Large intestine (tissue), 3 donors: ENCODE measurements around the gene SFN. TPM values are rescaled to one million over a fixed set of nuclear protein-coding genes. Genes with fewer than 3 reads are reported as not detected.
A peak's percentile ranks its signal among the peaks of the same experiment; 100 is the strongest.
"Not testable (repeated sequence)": the region's sequence is repeated elsewhere in the genome, so short reads cannot be mapped to it uniquely, and the experiment has no call there.

ENCODE experiments used
- DNase-seq, 2 donors: peaks; one replicate each; pipeline versions ENCODE4 v3.0.0 to v3.0.0-alpha.2; 2013
- H3K27ac ChIP-seq: one replicate; pipeline ENCODE4 v1.5.1; 2013; ENCODE audit warnings: low read length
- H3K27me3 ChIP-seq: 2 replicates; pipeline ENCODE4 v1.6.1; 2013; ENCODE audit warnings: low read length; ENCODE audit not compliant: control insufficient read depth, insufficient read depth
- H3K36me3 ChIP-seq: 2 replicates; pipeline ENCODE4 v1.6.1; 2013; ENCODE audit warnings: low read length; ENCODE audit not compliant: control insufficient read depth, insufficient read depth
- H3K4me1 ChIP-seq: one replicate; pipeline ENCODE4 v1.6.1; 2013; ENCODE audit warnings: low read length; ENCODE audit not compliant: control insufficient read depth, insufficient read depth
- H3K4me3 ChIP-seq: one replicate; pipeline ENCODE4 v1.5.1; 2013; ENCODE audit warnings: low read length
- H3K9me3 ChIP-seq: one replicate; pipeline ENCODE4 v1.6.1; 2013; ENCODE audit warnings: mild to moderate bottlenecking, low read depth, low read length, moderate library complexity; ENCODE audit not compliant: control insufficient read depth
- WGBS: methylation state at CpG from one replicate; pipeline ENCODE4 v1.1.5; 2013; ENCODE audit warnings: low lambda C conversion rate; ENCODE audit not compliant: insufficient coverage; 5-methylcytosine and 5-hydroxymethylcytosine counted together
- polyA plus RNA-seq: library from polyadenylated mRNA; unstranded; fragments of 120-200 nt; gene quantifications from one replicate; pipeline ENCODE4 v1.2.1, GENCODE V29; 2013

The SFN gene
- polyA plus RNA-seq, 1 donor, result 6.9 TPM

DNA sequence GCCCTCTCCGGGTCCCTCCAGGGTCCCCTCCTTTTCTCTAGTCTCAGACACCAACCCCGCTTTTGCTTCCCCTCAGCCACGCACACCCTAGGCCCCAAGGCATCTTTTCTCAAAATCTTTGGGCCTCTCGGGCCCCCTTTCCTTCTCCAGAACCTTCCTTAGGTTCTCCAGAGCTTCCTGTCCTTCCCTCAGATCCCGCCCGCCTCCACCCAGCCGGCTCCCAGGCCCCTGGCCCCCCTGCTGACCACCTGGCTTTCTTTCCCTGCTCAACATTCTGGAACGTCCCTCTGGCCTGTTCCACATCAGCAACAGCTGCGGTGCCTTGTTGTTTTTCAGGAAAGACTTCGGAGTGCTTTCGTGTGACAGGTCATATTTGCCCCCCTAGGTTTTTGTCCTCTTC is 35.3 kb upstream of the SFN start:
- Histone ChIP-seq H3K36me3 (peaks cover 13% of the 10 kb centered on the region), H3K9me3 (no peaks in the 10 kb centered on the region), H3K27me3 (no peaks in the 10 kb centered on the region), H3K4me1 (peaks cover 15% of the 10 kb centered on the region), H3K4me3 (peak overlapping the region; percentile 64), H3K27ac (no peak overlapping the region)
- WGBS, result 40% methylated on average over 3 of the region's 11 CpGs
- no peak for DNase-seq

DNA sequence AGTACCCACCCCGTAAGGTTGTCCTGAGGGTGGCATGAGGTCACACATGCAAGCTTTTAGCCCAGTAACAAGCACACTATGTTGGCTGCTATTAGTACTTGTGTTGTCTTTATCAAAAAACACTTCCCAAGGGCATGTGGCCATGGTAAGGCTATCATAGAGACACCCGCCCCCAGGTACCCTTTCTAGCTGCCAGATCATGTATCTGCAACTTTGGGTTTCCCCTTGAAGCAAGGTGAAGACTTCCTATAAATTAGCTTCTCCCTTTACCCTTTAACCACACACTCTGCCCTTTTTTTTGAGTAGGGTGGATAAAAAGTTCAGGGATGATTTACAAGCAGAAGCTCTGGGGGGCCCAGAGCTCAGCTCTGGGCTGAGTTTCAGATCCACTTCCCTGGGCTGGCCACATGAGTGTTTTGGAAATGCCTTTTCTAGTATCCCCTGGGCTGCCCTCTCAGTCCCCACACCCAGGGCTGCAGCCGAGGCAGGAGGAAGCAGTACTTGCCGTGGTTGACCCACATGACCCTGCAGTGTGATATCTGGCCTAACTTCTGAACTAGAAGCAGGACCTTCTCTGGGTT is 34.4 kb upstream of the SFN start:
- Histone ChIP-seq H3K27ac (no peak overlapping the region), H3K4me1 (peaks cover 15% of the 10 kb centered on the region), H3K9me3 (no peaks in the 10 kb centered on the region), H3K27me3 (no peaks in the 10 kb centered on the region), H3K4me3 (no peak overlapping the region), H3K36me3 (peaks cover 20% of the 10 kb centered on the region)
- 60% methylated on average over 1 of the region's 4 CpGs for WGBS
- DNase-seq, result no peak

DNA sequence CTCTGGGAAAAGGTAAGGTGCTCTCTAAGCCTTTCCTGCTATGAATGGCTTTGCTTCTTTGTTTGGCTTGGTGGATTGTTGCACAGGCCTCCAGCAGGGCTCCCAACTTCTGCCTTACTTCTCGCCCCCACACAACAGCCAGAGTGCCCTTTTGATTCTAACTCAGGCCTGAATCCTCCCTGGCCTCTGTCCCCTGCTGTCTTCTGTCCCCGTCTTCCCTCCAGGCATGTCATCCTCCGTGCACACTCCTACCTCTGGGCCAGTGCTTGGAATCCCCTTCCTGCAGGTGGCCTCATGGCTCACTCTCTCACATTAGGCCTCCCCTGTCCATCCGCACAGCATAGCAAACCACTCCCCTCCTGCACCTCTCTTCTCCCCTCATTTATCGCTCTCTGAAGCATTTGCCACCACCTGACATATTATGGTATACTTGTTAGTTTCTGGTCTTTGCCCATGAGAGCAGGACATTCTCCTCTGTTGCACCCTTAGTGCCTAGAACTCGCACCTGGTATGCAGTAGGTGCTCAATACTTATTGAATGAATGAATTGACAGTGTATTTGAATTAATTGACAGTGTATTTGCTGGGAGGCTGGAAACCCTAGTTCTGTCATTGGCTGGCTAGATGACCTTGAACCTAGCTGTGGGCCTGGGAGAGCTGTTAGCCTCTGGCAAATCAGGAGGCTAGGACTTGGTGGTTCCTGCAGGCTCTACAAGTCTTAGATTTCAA is 33.6 kb upstream of the SFN start:
- H3K36me3 ChIP-seq, result peaks cover 27% of the 10 kb centered on the region
- no peaks in the 10 kb centered on the region for H3K27me3 ChIP-seq
- H3K9me3 ChIP-seq, result no peaks in the 10 kb centered on the region
- H3K27ac ChIP-seq, result no peak overlapping the region
- H3K4me3 ChIP-seq, result no peak overlapping the region
- DNase-seq, result no peak
- 100% methylated on average over 1 of the region's 6 CpGs for WGBS
- peaks cover 15% of the 10 kb centered on the region for H3K4me1 ChIP-seq

GRCh38 chr1:26831059-26831458 is 31.9 kb upstream of the SFN start:
- H3K27me3 ChIP-seq, result no peaks in the 10 kb centered on the region
- H3K9me3 ChIP-seq, result no peaks in the 10 kb centered on the region
- peaks cover 39% of the 10 kb centered on the region for H3K36me3 ChIP-seq
- WGBS, result no CpG with 5 or more reads among the region's 3 CpGs
- H3K4me3 ChIP-seq, result no peak overlapping the region
- DNase-seq, result no peak
- H3K4me1 ChIP-seq, result peaks cover 9% of the 10 kb centered on the region
- H3K27ac ChIP-seq, result no peak overlapping the region

GRCh38 chr1:26831546-26832248 is 31.3 kb upstream of the SFN start:
- H3K36me3 ChIP-seq, result peaks cover 39% of the 10 kb centered on the region
- H3K4me1 ChIP-seq, result peaks cover 7% of the 10 kb centered on the region
- H3K27ac ChIP-seq, result no peak overlapping the region
- no peaks in the 10 kb centered on the region for H3K27me3 ChIP-seq
- no CpG with 5 or more reads among the region's 3 CpGs for WGBS
- H3K4me3 ChIP-seq, result no peak overlapping the region
- no peak for DNase-seq
- H3K9me3 ChIP-seq, result no peaks in the 10 kb centered on the region

DNA sequence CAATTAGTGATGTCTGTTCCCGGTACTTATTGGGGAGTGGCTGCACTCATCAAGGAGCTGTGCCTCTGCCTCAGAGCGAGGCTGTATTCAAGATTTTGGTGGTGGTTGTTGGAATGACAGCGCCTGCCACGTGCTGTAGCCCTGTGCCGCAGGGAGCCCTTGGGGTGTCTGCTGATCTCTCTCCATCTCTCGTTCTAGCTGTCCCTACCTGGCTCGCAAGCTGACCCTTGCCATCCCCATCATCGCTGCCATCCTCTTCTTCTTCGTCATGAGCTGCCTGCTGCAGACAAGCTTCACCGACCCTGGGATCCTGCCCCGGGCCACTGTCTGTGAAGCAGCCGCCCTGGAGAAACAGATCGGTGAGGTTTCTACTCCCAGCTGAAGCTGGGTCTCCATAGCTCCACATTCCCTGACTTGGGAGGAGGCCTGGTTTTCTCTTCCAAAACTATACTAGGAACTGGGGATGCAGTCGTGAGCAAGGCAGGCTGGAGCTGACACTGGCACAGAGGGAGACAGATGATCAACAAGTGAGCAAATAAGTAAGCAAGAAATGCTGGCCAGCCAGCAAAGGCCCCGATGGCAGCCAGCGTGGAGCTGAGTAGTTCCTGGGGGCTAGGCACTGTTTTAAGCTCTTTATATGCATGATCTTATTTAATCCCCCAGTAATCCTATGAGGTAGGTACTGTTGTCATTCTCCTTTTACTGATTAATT is 30.5 kb upstream of the SFN start:
- Histone ChIP-seq H3K4me3 (no peak overlapping the region), H3K9me3 (no peaks in the 10 kb centered on the region), H3K27me3 (no peaks in the 10 kb centered on the region), H3K36me3 (peaks cover 39% of the 10 kb centered on the region), H3K4me1 (peaks cover 4% of the 10 kb centered on the region), H3K27ac (no peak overlapping the region)
- no peak for DNase-seq
- no CpG with 5 or more reads among the region's 16 CpGs for WGBS

- H3K36me3 ChIP-seq, result peaks cover 45% of the 10 kb centered on the region
- no peak overlapping the region for H3K27ac ChIP-seq
- no CpG with 5 or more reads among the region's 23 CpGs for WGBS
- peak in 1 of 2 donors; percentile 24 for DNase-seq
- no peaks in the 10 kb centered on the region for H3K4me1 ChIP-seq
- no peak overlapping the region for H3K4me3 ChIP-seq
- H3K9me3 ChIP-seq, result no peaks in the 10 kb centered on the region
- no peaks in the 10 kb centered on the region for H3K27me3 ChIP-seq
Measured at GRCh38 chr1:26833432-26834405, 29.2 kb upstream of the SFN start.

- peaks cover 57% of the 10 kb centered on the region for H3K36me3 ChIP-seq
- H3K27ac ChIP-seq, H3K9me3 ChIP-seq, DNase-seq, H3K4me3 ChIP-seq, H3K27me3 ChIP-seq, H3K4me1 ChIP-seq: not testable (repeated sequence)
- no CpG with 5 or more reads among the region's 5 CpGs for WGBS
Measured at GRCh38 chr1:26837665-26838064, 25.3 kb upstream of the SFN start.

- H3K9me3 ChIP-seq, result no peaks in the 10 kb centered on the region
- no CpG with 5 or more reads among the region's 8 CpGs for WGBS
- no peak overlapping the region for H3K27ac ChIP-seq
- no peaks in the 10 kb centered on the region for H3K27me3 ChIP-seq
- H3K4me3 ChIP-seq, result no peak overlapping the region
- H3K4me1 ChIP-seq, result no peaks in the 10 kb centered on the region
- H3K36me3 ChIP-seq, result peaks cover 51% of the 10 kb centered on the region
- peak in 1 of 2 donors; percentile 11 for DNase-seq
Measured at GRCh38 chr1:26838474-26839338, 24.2 kb upstream of the SFN start.
